Liver (tissue), 3 donors: ENCODE data around the gene TBC1D14.

Experiments used
- JUND ChIP-seq, 2 donors: IDR thresholded peaks; 2 replicates each; pipeline ENCODE4 v1.6.1; 2016; ENCODE audit warnings: antibody characterized with exemption in 2 of 2
- NR2F2 ChIP-seq: IDR thresholded peaks from 2 replicates; pipeline ENCODE4 v1.6.1; 2016; ENCODE audit warnings: antibody characterized with exemption
- YY1 ChIP-seq: IDR thresholded peaks from 2 replicates; pipeline ENCODE4 v1.6.1; 2016; ENCODE audit warnings: antibody characterized with exemption, mild to moderate bottlenecking
- TF ChIP-seq, protein P1 (sequence below): fragments of 150-350 bp; IDR thresholded peaks from 2 replicates; pipeline ENCODE4 v1.5.1; 2017; ENCODE audit warnings: improper control_type of control experiment, low read depth, low read length; ENCODE audit not compliant: missing input control
- TF ChIP-seq, protein P2 (sequence below): IDR thresholded peaks from 2 replicates; pipeline ENCODE4 v1.6.1; 2016; ENCODE audit warnings: antibody characterized with exemption
- TF ChIP-seq, protein P3 (sequence below): IDR thresholded peaks from 2 replicates; pipeline ENCODE4 v1.6.1; 2016; ENCODE audit warnings: antibody characterized with exemption, mild to moderate bottlenecking
- donor health status: healthy.
- donor health status: healthy.

DNA sequence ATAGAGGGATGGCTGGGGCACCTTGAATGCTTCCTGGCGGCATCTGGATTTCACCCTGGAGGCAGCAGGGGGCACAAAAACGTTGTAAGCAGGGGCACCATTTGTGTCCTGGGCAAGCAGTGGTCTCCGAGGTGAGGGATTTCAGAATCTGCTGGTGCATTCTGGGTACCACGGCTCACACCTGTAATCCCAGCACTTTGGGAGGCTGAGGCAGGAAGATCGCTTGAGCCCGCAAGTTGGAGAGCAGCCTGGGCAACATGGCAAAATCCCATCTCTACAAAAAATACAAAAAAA, 16.8 kb upstream of the TBC1D14 start:
- TF ChIP-seq, protein P1, sequence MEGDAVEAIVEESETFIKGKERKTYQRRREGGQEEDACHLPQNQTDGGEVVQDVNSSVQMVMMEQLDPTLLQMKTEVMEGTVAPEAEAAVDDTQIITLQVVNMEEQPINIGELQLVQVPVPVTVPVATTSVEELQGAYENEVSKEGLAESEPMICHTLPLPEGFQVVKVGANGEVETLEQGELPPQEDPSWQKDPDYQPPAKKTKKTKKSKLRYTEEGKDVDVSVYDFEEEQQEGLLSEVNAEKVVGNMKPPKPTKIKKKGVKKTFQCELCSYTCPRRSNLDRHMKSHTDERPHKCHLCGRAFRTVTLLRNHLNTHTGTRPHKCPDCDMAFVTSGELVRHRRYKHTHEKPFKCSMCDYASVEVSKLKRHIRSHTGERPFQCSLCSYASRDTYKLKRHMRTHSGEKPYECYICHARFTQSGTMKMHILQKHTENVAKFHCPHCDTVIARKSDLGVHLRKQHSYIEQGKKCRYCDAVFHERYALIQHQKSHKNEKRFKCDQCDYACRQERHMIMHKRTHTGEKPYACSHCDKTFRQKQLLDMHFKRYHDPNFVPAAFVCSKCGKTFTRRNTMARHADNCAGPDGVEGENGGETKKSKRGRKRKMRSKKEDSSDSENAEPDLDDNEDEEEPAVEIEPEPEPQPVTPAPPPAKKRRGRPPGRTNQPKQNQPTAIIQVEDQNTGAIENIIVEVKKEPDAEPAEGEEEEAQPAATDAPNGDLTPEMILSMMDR, result no peak
- TF ChIP-seq YY1 (no peak), NR2F2 (no peak), JUND (IDR thresholded peaks at IDR 0.05) (no peak)
- TF ChIP-seq, protein P2, sequence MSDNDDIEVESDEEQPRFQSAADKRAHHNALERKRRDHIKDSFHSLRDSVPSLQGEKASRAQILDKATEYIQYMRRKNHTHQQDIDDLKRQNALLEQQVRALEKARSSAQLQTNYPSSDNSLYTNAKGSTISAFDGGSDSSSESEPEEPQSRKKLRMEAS, result no peak
- TF ChIP-seq, protein P3, sequence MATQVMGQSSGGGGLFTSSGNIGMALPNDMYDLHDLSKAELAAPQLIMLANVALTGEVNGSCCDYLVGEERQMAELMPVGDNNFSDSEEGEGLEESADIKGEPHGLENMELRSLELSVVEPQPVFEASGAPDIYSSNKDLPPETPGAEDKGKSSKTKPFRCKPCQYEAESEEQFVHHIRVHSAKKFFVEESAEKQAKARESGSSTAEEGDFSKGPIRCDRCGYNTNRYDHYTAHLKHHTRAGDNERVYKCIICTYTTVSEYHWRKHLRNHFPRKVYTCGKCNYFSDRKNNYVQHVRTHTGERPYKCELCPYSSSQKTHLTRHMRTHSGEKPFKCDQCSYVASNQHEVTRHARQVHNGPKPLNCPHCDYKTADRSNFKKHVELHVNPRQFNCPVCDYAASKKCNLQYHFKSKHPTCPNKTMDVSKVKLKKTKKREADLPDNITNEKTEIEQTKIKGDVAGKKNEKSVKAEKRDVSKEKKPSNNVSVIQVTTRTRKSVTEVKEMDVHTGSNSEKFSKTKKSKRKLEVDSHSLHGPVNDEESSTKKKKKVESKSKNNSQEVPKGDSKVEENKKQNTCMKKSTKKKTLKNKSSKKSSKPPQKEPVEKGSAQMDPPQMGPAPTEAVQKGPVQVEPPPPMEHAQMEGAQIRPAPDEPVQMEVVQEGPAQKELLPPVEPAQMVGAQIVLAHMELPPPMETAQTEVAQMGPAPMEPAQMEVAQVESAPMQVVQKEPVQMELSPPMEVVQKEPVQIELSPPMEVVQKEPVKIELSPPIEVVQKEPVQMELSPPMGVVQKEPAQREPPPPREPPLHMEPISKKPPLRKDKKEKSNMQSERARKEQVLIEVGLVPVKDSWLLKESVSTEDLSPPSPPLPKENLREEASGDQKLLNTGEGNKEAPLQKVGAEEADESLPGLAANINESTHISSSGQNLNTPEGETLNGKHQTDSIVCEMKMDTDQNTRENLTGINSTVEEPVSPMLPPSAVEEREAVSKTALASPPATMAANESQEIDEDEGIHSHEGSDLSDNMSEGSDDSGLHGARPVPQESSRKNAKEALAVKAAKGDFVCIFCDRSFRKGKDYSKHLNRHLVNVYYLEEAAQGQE, result no peak
